PFSK-1 (cell line): ENCODE data around the gene UCP2.

Experiments used
- FOXP2 ChIP-seq: optimal IDR thresholded peaks from 2 replicates; pipeline ENCODE3; 2011; ENCODE audit warnings: borderline replicate concordance, control low read depth, inconsistent platforms; ENCODE audit not compliant: insufficient read depth; ENCODE audit errors: extremely low read length, extremely low read depth
- POLR2AphosphoS5 ChIP-seq: IDR thresholded peaks from 2 replicates; pipeline ENCODE4 v1.6.1; 2012; ENCODE audit warnings: low read depth, mild to moderate bottlenecking, control low read depth, low read length, moderate library complexity
- REST ChIP-seq, 2 experiments: IDR thresholded peaks; 2 replicates each; pipeline versions ENCODE4 v1.6.1 to v1.8.0; 2011 to 2012; ENCODE audit warnings: low read depth in 2 of 2, low read length in 2 of 2, control low read depth in 1 of 2, inconsistent platforms in 1 of 2, mild to moderate bottlenecking in 1 of 2, moderate library complexity in 1 of 2; ENCODE audit not compliant: insufficient read depth in 1 of 2
- SIN3A ChIP-seq: IDR thresholded peaks from 2 replicates; pipeline ENCODE4 v1.6.1; 2012; ENCODE audit warnings: mild to moderate bottlenecking, low read length, moderate library complexity, borderline replicate concordance; ENCODE audit not compliant: insufficient read depth
- TAF1 ChIP-seq: IDR thresholded peaks from 2 replicates; pipeline ENCODE4 v1.6.1; 2012; ENCODE audit warnings: low read length, control low read depth, borderline replicate concordance; ENCODE audit not compliant: insufficient read depth

UCP2 gene

GRCh38 chr11:73940801-73941570 is 41.7 kb downstream of the UCP2 start:
- no peak for TF ChIP-seq REST (IDR thresholded peaks at IDR 0.05; ENCODE audit: insufficient read depth in 1 of 2, low read depth in 2 of 2, low read length in 2 of 2)
- TF ChIP-seq FOXP2 = no peak
- TF ChIP-seq POLR2AphosphoS5 = no peak
- TF ChIP-seq TAF1 = no peak
- no peak for TF ChIP-seq SIN3A

GRCh38 chr11:73939096-73939495 is 43.5 kb downstream of the UCP2 start:
- TF ChIP-seq SIN3A (no peak), TAF1 (no peak), POLR2AphosphoS5 (no peak), REST (IDR thresholded peaks at IDR 0.05; ENCODE audit: insufficient read depth in 1 of 2, low read depth in 2 of 2, low read length in 2 of 2) (no peak), FOXP2 (no peak)

DNA sequence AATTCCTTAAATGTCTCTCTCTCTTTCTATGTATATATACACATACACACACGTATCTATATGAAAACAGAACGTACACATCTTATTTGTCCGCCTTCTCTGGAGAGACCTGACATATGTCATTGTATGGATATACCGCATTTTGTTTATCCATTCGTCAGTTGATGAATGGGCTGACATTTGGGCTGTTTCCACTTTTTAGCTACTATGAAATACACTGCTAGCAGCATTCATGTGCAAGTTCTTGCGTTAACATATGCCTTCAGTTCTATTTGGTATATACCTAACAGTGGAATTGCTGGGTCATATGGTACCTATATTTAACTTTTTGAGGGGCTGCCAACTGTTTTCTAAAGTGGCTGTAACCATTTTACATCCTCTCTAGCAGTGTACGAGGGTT is 49.9 kb downstream of the UCP2 start:
- TF ChIP-seq POLR2AphosphoS5 = no peak
- no peak for TF ChIP-seq FOXP2
- TF ChIP-seq TAF1 = no peak
- TF ChIP-seq SIN3A = no peak
- no peak for TF ChIP-seq REST (IDR thresholded peaks at IDR 0.05; ENCODE audit: insufficient read depth in 1 of 2, low read depth in 2 of 2, low read length in 2 of 2)

GRCh38 chr11:73931951-73932350 is 50.7 kb downstream of the UCP2 start:
- TF ChIP-seq REST (IDR thresholded peaks at IDR 0.05; ENCODE audit: insufficient read depth in 1 of 2, low read depth in 2 of 2, low read length in 2 of 2) (no peak), TAF1 (no peak), POLR2AphosphoS5 (no peak), FOXP2 (no peak), SIN3A (no peak)
